Activated CD4-positive, CD25-positive, alpha-beta regulatory T cell treated with anti-CD3 and anti-CD28 coated beads, Interleukin-2, amount 50 U/mL, for 16 hours (primary cell): ENCODE data around the gene DDIT3.

Experiments
- DNase-seq: peaks from one replicate; pipeline ENCODE4 v3.0.0-alpha.2; 2020; ENCODE audit warnings: low read depth, low spot score

DDIT3 gene

GRCh38 chr12:57469296-57470164 lies 50.8 kb downstream of the DDIT3 start:
- DNase-seq = no peak

GRCh38 chr12:57467915-57468314 lies 52.4 kb downstream of the DDIT3 start:
- no peak for DNase-seq

- no peak for DNase-seq
Observed at GRCh38 chr12:57467212-57467874, 53.0 kb downstream of the DDIT3 start.
